ENCODE data around the gene WDR44.

DNA sequence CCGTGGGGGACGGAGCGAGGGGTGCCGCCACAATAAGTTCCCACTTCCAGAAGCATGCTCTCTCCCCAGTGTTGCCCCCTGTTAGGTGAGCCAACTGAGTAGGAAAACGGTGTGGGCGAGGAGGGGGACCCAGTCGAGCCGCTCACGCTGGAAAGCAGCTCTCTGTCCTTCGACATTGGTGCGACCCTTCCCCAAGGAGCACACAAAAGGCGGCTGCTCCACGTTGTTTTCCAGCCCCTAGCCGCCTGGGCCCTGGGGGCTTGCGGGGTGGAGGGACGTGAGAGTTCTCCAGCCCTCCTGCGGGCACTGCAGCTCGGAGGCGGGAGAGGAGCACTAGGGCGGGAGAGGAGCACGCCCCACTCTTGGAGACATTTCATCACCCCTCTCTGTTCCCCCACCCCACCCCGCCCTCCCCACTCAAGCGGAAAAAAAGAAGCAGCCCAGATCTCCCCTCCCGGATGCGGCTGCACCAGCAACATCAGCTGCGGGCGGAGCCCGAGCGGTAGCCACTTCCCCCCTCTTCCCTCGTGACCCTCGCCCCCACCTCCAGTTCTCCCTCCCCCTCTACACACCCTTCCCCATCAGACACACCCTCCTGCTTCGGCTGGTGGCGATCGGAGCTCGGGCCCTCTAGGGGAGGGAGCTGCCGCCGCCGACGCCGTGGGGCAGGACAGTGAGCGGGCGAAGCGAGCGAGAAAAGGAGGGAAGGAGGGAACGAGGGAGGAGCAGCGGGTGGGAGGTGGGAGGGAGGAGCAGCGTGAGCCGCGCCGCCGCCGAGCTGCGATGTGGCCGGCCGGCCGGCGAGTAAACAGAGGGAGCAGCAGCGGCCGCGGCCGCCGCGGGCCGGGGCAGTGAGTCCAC is 149.4 kb downstream of the WDR44 start, which contains the start of gene DOCK11:
- TF ChIP-seq, protein P1, sequence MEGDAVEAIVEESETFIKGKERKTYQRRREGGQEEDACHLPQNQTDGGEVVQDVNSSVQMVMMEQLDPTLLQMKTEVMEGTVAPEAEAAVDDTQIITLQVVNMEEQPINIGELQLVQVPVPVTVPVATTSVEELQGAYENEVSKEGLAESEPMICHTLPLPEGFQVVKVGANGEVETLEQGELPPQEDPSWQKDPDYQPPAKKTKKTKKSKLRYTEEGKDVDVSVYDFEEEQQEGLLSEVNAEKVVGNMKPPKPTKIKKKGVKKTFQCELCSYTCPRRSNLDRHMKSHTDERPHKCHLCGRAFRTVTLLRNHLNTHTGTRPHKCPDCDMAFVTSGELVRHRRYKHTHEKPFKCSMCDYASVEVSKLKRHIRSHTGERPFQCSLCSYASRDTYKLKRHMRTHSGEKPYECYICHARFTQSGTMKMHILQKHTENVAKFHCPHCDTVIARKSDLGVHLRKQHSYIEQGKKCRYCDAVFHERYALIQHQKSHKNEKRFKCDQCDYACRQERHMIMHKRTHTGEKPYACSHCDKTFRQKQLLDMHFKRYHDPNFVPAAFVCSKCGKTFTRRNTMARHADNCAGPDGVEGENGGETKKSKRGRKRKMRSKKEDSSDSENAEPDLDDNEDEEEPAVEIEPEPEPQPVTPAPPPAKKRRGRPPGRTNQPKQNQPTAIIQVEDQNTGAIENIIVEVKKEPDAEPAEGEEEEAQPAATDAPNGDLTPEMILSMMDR (IDR thresholded peaks at IDR 0.05; ENCODE audit: insufficient read depth, low read depth, low read length), result no peak
- no peak for TF ChIP-seq EZH2 (IDR thresholded peaks at IDR 0.05; ENCODE audit: insufficient read depth, low read length)
